K562 (cell line): ENCODE results near the gene COL9A3. TPM values are rescaled to one million over a fixed set of nuclear protein-coding genes. Genes with fewer than 3 reads are reported as not detected.

Experiments
- ATAC-seq: fragments of 200-7000 bp; cut with Tn5 transposase; 3 replicates; pipeline ENCODE4 v1.9.1; 2020; ENCODE audit warnings: moderate library complexity
- BruUV-seq: library from RNA; stranded (reverse); fragments of 400-500 nt; replicated peaks from 2 replicates; lab custom pipeline; 2021; lab: Mats Ljungman, UMichigan
- CTCF ChIA-PET: fragments of 300-600 bp; formaldehyde crosslinking; extraction: SDS; loops from one replicate; lab custom pipeline; 2021; ENCODE audit warnings: low intra/inter-chr PET ratio; lab: Yijun Ruan, JAX
- POLR2A ChIA-PET: fragments of 300-600, 350-650 bp; sonication (Branson Sonifier 250); formaldehyde crosslinking; extraction: SDS; loops from one replicate; lab custom pipeline; 2021; ENCODE audit warnings: antibody characterized with exemption, inconsistent platforms; lab: Yijun Ruan, JAX
- DNase-seq, 4 experiments: peaks; one replicate each; pipeline versions ENCODE4 v3.0.0 to v3.0.0-alpha.2; 2011 to 2018; ENCODE audit warnings: low spot score in 3 of 4, mixed read lengths in 3 of 4; ENCODE audit errors: extremely low read depth in 1 of 4
- FAIRE-seq: peaks from 2 replicates; lab custom pipeline; 2011; peaks lifted over from hg19 to GRCh38; lab: Jason Lieb, UNC
- H2AFZ ChIP-seq: 2 replicates; pipeline ENCODE4 v1.6.0; 2011; ENCODE audit warnings: low read depth, low read length, control low read depth, inconsistent platforms
- H3K27ac ChIP-seq: fragments of 200-600 bp; 3 replicates; pipeline ENCODE4 v1.8.0; 2011; ENCODE audit warnings: low read depth, mild to moderate bottlenecking, control low read depth, inconsistent platforms, low read length, moderate library complexity, mixed read lengths; ENCODE audit errors: extremely low read depth
- H3K27me3 ChIP-seq, 2 experiments: fragments of 300-600 bp in 1 of 2; 2 replicates in 1 of 2; 3 replicates in 1 of 2; pipeline versions ENCODE4 v1.6.0 to v1.8.0; 2011; ENCODE audit warnings: inconsistent platforms in 2 of 2, low read length in 2 of 2, mild to moderate bottlenecking in 1 of 2, mixed read lengths in 1 of 2, moderate library complexity in 1 of 2; ENCODE audit not compliant: control insufficient read depth in 2 of 2, insufficient read depth in 2 of 2
- H3K36me3 ChIP-seq: fragments of 300-600 bp; 3 replicates; pipeline ENCODE4 v1.8.0; 2011; ENCODE audit warnings: mild to moderate bottlenecking, low read length, inconsistent platforms; ENCODE audit not compliant: control insufficient read depth, insufficient read depth
- H3K4me1 ChIP-seq, 2 experiments: fragments of 200-600 bp in 1 of 2; replicated peaks in 1 of 2; 2 replicates in 1 of 2; 3 replicates in 1 of 2; pipeline versions ENCODE4 v1.5.1 to v1.8.0; 2011; ENCODE audit warnings: inconsistent platforms in 2 of 2, low read length in 2 of 2, mild to moderate bottlenecking in 1 of 2, mixed read lengths in 1 of 2, moderate library complexity in 1 of 2; ENCODE audit not compliant: control insufficient read depth in 2 of 2, insufficient read depth in 2 of 2
- H3K4me2 ChIP-seq: 2 replicates; pipeline ENCODE4 v1.6.1; 2011; ENCODE audit warnings: low read length, control low read depth, inconsistent platforms, mixed read lengths; ENCODE audit not compliant: insufficient read depth
- H3K4me3 ChIP-seq: fragments of 200-600 bp; sonication (generic), shearing (Covaris generic); 2 replicates; pipeline ENCODE4 v1.5.1; 2016; ENCODE audit warnings: control low read depth, inconsistent platforms
- H3K79me2 ChIP-seq: fragments of 200-600 bp; 3 replicates; pipeline ENCODE4 v1.8.0; 2011; ENCODE audit warnings: low read length, inconsistent platforms; ENCODE audit not compliant: control insufficient read depth, insufficient read depth
- H3K9ac ChIP-seq, 2 experiments: 2 replicates each; pipeline versions ENCODE4 v1.6.0 to v1.6.1; 2011; ENCODE audit warnings: low read depth in 2 of 2, low read length in 2 of 2, control low read depth in 1 of 2, inconsistent platforms in 1 of 2, mild to moderate bottlenecking in 1 of 2, mixed read lengths in 1 of 2; ENCODE audit not compliant: insufficient read depth in 1 of 2
- H3K9me1 ChIP-seq: one replicate; pipeline ENCODE4 v1.6.0; 2011; ENCODE audit warnings: inconsistent platforms, mild to moderate bottlenecking, low read length, moderate library complexity; ENCODE audit not compliant: control insufficient read depth, insufficient read depth
- H3K9me3 ChIP-seq: replicated peaks from 2 replicates; pipeline ENCODE4 v1.5.1; 2011; ENCODE audit warnings: low read depth, low read length, inconsistent platforms; ENCODE audit not compliant: control insufficient read depth, insufficient read depth
- H4K20me1 ChIP-seq: replicated peaks from 2 replicates; pipeline ENCODE4 v1.6.1; 2011; ENCODE audit warnings: low read length, inconsistent platforms, mixed read lengths; ENCODE audit not compliant: control insufficient read depth, insufficient read depth
- RBFOX2 ChIP-seq: fragments of 200-400 bp; formaldehyde crosslinking; IDR thresholded peaks from 2 replicates; pipeline ENCODE4 v1.6.1; 2017; ENCODE audit warnings: low read depth, mild to moderate bottlenecking, low read length, moderate library complexity
- ZKSCAN1 ChIP-seq: fragments of 150-350 bp; IDR thresholded peaks from 2 replicates; pipeline ENCODE4 v1.6.1; 2016; ENCODE audit warnings: low read depth, low read length
- ZNF384 ChIP-seq: IDR thresholded peaks from 2 replicates; pipeline ENCODE4 v1.6.1; 2012; ENCODE audit warnings: low read depth, low read length, improper control_type of control experiment
- WGBS: fragments of 100-300 bp; shearing (Covaris generic); methylation state at CpG from one replicate; pipeline ENCODE4 v1.1.6; 2016; ENCODE audit warnings: low coverage, mixed read lengths; ENCODE audit not compliant: insufficient coverage; ENCODE audit errors: missing lambda C conversion rate; 5-methylcytosine and 5-hydroxymethylcytosine counted together
- in situ Hi-C: fragments of 300-500 bp; cut with MboI; formaldehyde crosslinking; loops from 4 replicates; pipeline ENCODE4 v1.15.0; 2018; ENCODE audit warnings: inconsistent platforms, mixed read lengths
- intact Hi-C: fragments of 100-400 bp; cut with micrococcal nuclease; formaldehyde crosslinking; loops from 2 replicates; pipeline ENCODE4 v1.14.2; 2022
- polyA plus RNA-seq, 8 experiments: library from polyadenylated mRNA; depleted of rRNA in 4 of 8; stranded (reverse) in 5 of 8; unstranded in 3 of 8; fragments of >200 nt; fragmentation: Nextera tagmentation in 2 of 8; fragmentation: Illumina TruSeq in 1 of 8; extraction: Ambion mirVana in 2 of 8; extraction: Trizol in 1 of 8; gene quantifications; 2 replicates each; pipeline versions ENCODE4 v1.2.1 to v1.2.3, GENCODE V29; 2011 to 2014; ENCODE audit warnings: inconsistent platforms in 1 of 8, missing spikeins in 1 of 8
- total RNA-seq, 7 experiments: library from RNA; depleted of rRNA in 6 of 7; stranded (reverse); fragments of >200 nt in 6 of 7; fragmentation: Illumina TruSeq in 2 of 7; extraction: Trizol in 2 of 7; gene quantifications; 2 replicates each; pipeline versions ENCODE4 v1.2.1 to v1.2.3, GENCODE V29; 2011 to 2021; ENCODE audit warnings: low replicate concordance in 1 of 7
- TF ChIP-seq, protein P1 (sequence below): sonication (generic); formaldehyde crosslinking; IDR thresholded peaks from 2 replicates; pipeline ENCODE4 v1.8.1; 2023; ENCODE audit warnings: mild to moderate bottlenecking, missing genetic modification reagents, moderate library complexity
- TF ChIP-seq, protein P2 (sequence below): IDR thresholded peaks from 2 replicates; pipeline ENCODE4 v1.6.1; 2011; ENCODE audit warnings: borderline replicate concordance, low read depth, mild to moderate bottlenecking, moderate library complexity, low read length; ENCODE audit not compliant: insufficient read depth, poor library complexity, severe bottlenecking
- TF ChIP-seq, protein P3 (sequence below), 2 experiments: fragments of 450-650 bp; IDR thresholded peaks; 2 replicates each; pipeline ENCODE4 v1.6.1; 2016

The COL9A3 gene
- total and polyA plus RNA-seq, 9 of the 15 experiments (the other 6 are each of a cell fraction or from before 2014, with no cell fraction given) = 0.14 to 3.6 (median 0.88) TPM; not detected in 1

DNA sequence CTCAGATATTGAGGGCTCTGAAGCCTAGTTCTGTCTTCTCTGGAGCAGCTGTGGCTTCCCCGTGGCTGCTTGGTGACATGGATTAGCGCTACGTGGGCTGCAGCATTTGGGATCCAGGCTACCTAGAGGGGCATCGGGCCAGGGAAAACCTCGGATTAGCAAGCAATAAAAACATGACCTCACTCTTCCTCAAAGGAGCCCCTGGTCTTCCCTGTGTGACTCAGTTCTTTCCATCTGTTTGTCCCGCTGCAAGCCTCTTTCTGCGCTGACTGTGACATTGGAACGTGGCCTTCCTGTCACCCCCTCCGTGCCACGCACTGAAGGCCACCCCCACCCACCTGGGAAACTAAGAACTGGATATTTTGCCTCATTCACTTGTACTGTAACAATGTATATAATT lies 17.0 kb upstream of the COL9A3 start:
- no peak for DNase-seq

More for the DNA sequence above, 17.0 kb upstream of the COL9A3 start:
- BruUV-seq = no TSS peak
- H3K9ac ChIP-seq = no peak overlapping the region
- CTCF ChIA-PET = no interaction called here
- peaks cover 8 to 48% of the 10 kb centered on the region in 2 experiments; a peak in 3 of 5 replicates for H3K4me1 ChIP-seq
- TF ChIP-seq, protein P1, sequence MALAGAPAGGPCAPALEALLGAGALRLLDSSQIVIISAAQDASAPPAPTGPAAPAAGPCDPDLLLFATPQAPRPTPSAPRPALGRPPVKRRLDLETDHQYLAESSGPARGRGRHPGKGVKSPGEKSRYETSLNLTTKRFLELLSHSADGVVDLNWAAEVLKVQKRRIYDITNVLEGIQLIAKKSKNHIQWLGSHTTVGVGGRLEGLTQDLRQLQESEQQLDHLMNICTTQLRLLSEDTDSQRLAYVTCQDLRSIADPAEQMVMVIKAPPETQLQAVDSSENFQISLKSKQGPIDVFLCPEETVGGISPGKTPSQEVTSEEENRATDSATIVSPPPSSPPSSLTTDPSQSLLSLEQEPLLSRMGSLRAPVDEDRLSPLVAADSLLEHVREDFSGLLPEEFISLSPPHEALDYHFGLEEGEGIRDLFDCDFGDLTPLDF (CRISPR knock-in tag) = no peak
- TF ChIP-seq, protein P2, sequence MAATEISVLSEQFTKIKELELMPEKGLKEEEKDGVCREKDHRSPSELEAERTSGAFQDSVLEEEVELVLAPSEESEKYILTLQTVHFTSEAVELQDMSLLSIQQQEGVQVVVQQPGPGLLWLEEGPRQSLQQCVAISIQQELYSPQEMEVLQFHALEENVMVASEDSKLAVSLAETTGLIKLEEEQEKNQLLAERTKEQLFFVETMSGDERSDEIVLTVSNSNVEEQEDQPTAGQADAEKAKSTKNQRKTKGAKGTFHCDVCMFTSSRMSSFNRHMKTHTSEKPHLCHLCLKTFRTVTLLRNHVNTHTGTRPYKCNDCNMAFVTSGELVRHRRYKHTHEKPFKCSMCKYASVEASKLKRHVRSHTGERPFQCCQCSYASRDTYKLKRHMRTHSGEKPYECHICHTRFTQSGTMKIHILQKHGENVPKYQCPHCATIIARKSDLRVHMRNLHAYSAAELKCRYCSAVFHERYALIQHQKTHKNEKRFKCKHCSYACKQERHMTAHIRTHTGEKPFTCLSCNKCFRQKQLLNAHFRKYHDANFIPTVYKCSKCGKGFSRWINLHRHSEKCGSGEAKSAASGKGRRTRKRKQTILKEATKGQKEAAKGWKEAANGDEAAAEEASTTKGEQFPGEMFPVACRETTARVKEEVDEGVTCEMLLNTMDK = no peak
- no peak for TF ChIP-seq ZNF384
- TF ChIP-seq, protein P3, sequence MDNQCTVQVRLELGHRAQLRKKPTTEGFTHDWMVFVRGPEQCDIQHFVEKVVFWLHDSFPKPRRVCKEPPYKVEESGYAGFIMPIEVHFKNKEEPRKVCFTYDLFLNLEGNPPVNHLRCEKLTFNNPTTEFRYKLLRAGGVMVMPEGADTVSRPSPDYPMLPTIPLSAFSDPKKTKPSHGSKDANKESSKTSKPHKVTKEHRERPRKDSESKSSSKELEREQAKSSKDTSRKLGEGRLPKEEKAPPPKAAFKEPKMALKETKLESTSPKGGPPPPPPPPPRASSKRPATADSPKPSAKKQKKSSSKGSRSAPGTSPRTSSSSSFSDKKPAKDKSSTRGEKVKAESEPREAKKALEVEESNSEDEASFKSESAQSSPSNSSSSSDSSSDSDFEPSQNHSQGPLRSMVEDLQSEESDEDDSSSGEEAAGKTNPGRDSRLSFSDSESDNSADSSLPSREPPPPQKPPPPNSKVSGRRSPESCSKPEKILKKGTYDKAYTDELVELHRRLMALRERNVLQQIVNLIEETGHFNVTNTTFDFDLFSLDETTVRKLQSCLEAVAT (IDR thresholded peaks at IDR 0.05) = no peak
- peak; percentile 14 for TF ChIP-seq RBFOX2
- no peak for TF ChIP-seq ZKSCAN1
- TF ChIP-seq, all 486 proteins: peak for 1
- WGBS = 90% methylated on average over 10 of the region's 10 CpGs
- H3K4me2 ChIP-seq = no peak overlapping the region
- H3K79me2 ChIP-seq = peaks cover 14% of the 10 kb centered on the region; the same call in 2 of the 3 replicates
- ATAC-seq (no peak), FAIRE-seq (no peak)
- H3K36me3 ChIP-seq = peaks cover 39% of the 10 kb centered on the region; the same call in 2 of the 3 replicates
- no peaks in the 10 kb centered on the region for H3K9me1 ChIP-seq
- H4K20me1 ChIP-seq = no peaks in the 10 kb centered on the region
- no peak overlapping the region for H3K4me3 ChIP-seq
- intact Hi-C loops (no loop called here), in situ Hi-C loops (loop anchor here (10.0 kb wide), 1 partner anchor 305 kb away; no protein-coding TSS in a partner anchor)
- H3K27ac ChIP-seq = no peak overlapping the region
- no peaks in the 10 kb centered on the region for H3K27me3 ChIP-seq
- POLR2A ChIA-PET = interaction anchor here (0.6 kb wide), 1 partner anchor 388 kb away, joined by 5 read pairs; no protein-coding TSS in a partner anchor
- no peak overlapping the region for H2AFZ ChIP-seq
- no peaks in the 10 kb centered on the region for H3K9me3 ChIP-seq
